Naive thymus-derived CD8-positive, alpha-beta T cell (primary cell): ENCODE results near the gene CERS1. TPM values are rescaled to one million over a fixed set of nuclear protein-coding genes. Genes with fewer than 3 reads are reported as not detected.

Experiments
- ATAC-seq, 2 donors: fragments of 150-1000 bp; cut with Tn5 transposase in 1 of 2; sonication (Bioruptor Pico), chemical (Tn5 transposase) in 1 of 2; 1 replicate in 1 of 2; 2 replicates in 1 of 2; pipeline ENCODE4 v1.10.0; 2021; ENCODE audit warnings: mild to moderate bottlenecking in 2 of 2, moderate library complexity in 2 of 2
- POLR2A ChIA-PET: fragments of 350-600 bp; sonication (Branson Sonifier 250); formaldehyde crosslinking; loops from one replicate; lab custom pipeline; 2021; ENCODE audit warnings: antibody characterized with exemption; lab: Charles Lee
- DNase-seq, 10 donors: peaks; one replicate each; pipeline versions ENCODE4 v3.0.0 to v3.0.0-alpha.2; 2020 to 2022
- H3K27ac Mint-ChIP-seq, 10 donors: one replicate each; pipeline ENCODE4 v1.8.0; 2020 to 2022; ENCODE audit warnings: mild to moderate bottlenecking in 10 of 10, mixed read lengths in 10 of 10, moderate library complexity in 4 of 10, inconsistent platforms in 1 of 10
- H3K27me3 Mint-ChIP-seq, 5 donors: one replicate each; pipeline ENCODE4 v1.8.0; 2021 to 2022; ENCODE audit warnings: mixed read lengths in 5 of 5
- H3K36me3 Mint-ChIP-seq, 3 donors: one replicate each; pipeline ENCODE4 v1.8.0; 2020 to 2022; ENCODE audit warnings: mixed read lengths in 3 of 3, mild to moderate bottlenecking in 2 of 3, inconsistent platforms in 1 of 3
- H3K4me1 Mint-ChIP-seq, 4 donors: one replicate each; pipeline ENCODE4 v1.8.0; 2021 to 2022; ENCODE audit warnings: mixed read lengths in 4 of 4
- H3K4me3 Mint-ChIP-seq, 10 donors: one replicate each; pipeline ENCODE4 v1.8.0; 2020 to 2022; ENCODE audit warnings: mild to moderate bottlenecking in 10 of 10, mixed read lengths in 10 of 10, moderate library complexity in 6 of 10, inconsistent platforms in 1 of 10
- H3K9me3 Mint-ChIP-seq, 9 donors: one replicate each; pipeline ENCODE4 v1.8.0; 2020 to 2022; ENCODE audit warnings: mixed read lengths in 9 of 9, mild to moderate bottlenecking in 3 of 9, inconsistent platforms in 1 of 9, moderate library complexity in 1 of 9
- polyA plus RNA-seq, 3 donors: library from polyadenylated mRNA; unstranded; fragments of 300-500 nt; fragmentation: Illumina TruSeq; gene quantifications; one replicate each; pipeline ENCODE4 v1.2.3, GENCODE V29; 2021
- total RNA-seq, 8 experiments: library from RNA in 2 of 8; stranded (reverse) in 2 of 8; gene quantifications; one replicate each; pipeline ENCODE4 v1.2.3 and lab custom pipeline; 2021 to 2026

The CERS1 gene
- total and polyA plus RNA-seq, 5 experiments from 2014 or later, result not detected

GRCh38 chr19:18915639-18916038 is 19.7 kb upstream of the CERS1 start:
- Mint-ChIP-seq H3K36me3 (peaks cover 0 to 47% (median 3%) of the 10 kb centered on the region in 3 donors), H3K27ac (peak overlapping the region in 4 of 10 donors; percentile 25 to 67 (median 61)), H3K27me3 (no peaks in the 10 kb centered on the region), H3K9me3 (no peaks in the 10 kb centered on the region), H3K4me3 (peak overlapping the region in 5 of 10 donors; percentile 22 to 66 (median 39)), H3K4me1 (peaks cover 20 to 65% (median 47%) of the 10 kb centered on the region in 4 donors)
- POLR2A ChIA-PET, result no interaction called here
- DNase-seq, result peak in 4 of 10 donors; percentile 18 to 28 (median 24)
- ATAC-seq, result no peak

- no peak overlapping the region for H3K27ac Mint-ChIP-seq
Observed at GRCh38 chr19:18913466-18913865, 17.5 kb upstream of the CERS1 start.

GRCh38 chr19:18912933-18913332 is 17.0 kb upstream of the CERS1 start:
- peaks cover 0 to 55% (median 3%) of the 10 kb centered on the region in 3 donors for H3K36me3 Mint-ChIP-seq
- H3K4me3 Mint-ChIP-seq, result no peak overlapping the region
- no peaks in the 10 kb centered on the region for H3K27me3 Mint-ChIP-seq
- POLR2A ChIA-PET, result interaction anchor here (0.6 kb wide), 1 partner anchor 219 kb away, joined by 3 read pairs; no protein-coding TSS in a partner anchor
- no peaks in the 10 kb centered on the region for H3K9me3 Mint-ChIP-seq
- peaks cover 17 to 44% (median 31%) of the 10 kb centered on the region in 4 donors for H3K4me1 Mint-ChIP-seq
- DNase-seq (no peak), ATAC-seq (no peak)
- H3K27ac Mint-ChIP-seq, result peak overlapping the region in 2 of 10 donors; percentile 13 to 56

More at GRCh38 chr19:18913466-18913865, 17.5 kb upstream of the CERS1 start:
- POLR2A ChIA-PET, result interaction anchor here (0.6 kb wide), 1 partner anchor 219 kb away, joined by 3 read pairs; no protein-coding TSS in a partner anchor
- Mint-ChIP-seq H3K4me1 (peaks cover 19 to 48% (median 34%) of the 10 kb centered on the region in 4 donors), H3K27me3 (no peaks in the 10 kb centered on the region), H3K9me3 (no peaks in the 10 kb centered on the region), H3K36me3 (peaks cover 0 to 55% (median 3%) of the 10 kb centered on the region in 3 donors), H3K4me3 (no peak overlapping the region)
- DNase-seq (no peak), ATAC-seq (no peak)

GRCh38 chr19:18910801-18911436 is 15.0 kb upstream of the CERS1 start:
- POLR2A ChIA-PET, result no interaction called here
- Mint-ChIP-seq H3K36me3 (peaks cover 0 to 52% (median 6%) of the 10 kb centered on the region in 3 donors), H3K9me3 (no peaks in the 10 kb centered on the region), H3K27me3 (no peaks in the 10 kb centered on the region), H3K4me1 (peaks cover 14 to 27% (median 17%) of the 10 kb centered on the region in 4 donors), H3K27ac (no peak overlapping the region), H3K4me3 (no peak overlapping the region)
- no peak for DNase-seq
- ATAC-seq, result no peak

GRCh38 chr19:18910010-18910409 is 14.1 kb upstream of the CERS1 start:
- DNase-seq (no peak), ATAC-seq (no peak)
- Mint-ChIP-seq H3K4me1 (peaks cover 10 to 19% (median 13%) of the 10 kb centered on the region in 4 donors), H3K4me3 (no peak overlapping the region), H3K36me3 (peaks cover 0 to 50% (median 4%) of the 10 kb centered on the region in 3 donors), H3K27me3 (no peaks in the 10 kb centered on the region), H3K9me3 (no peaks in the 10 kb centered on the region), H3K27ac (no peak overlapping the region)
- POLR2A ChIA-PET, result no interaction called here

- Mint-ChIP-seq H3K36me3 (peaks cover 0 to 46% (median 3%) of the 10 kb centered on the region in 3 donors), H3K27ac (peak overlapping the region in 1 of 10 donors; percentile 34), H3K4me1 (peaks cover 9 to 14% (median 11%) of the 10 kb centered on the region in 4 donors), H3K9me3 (no peaks in the 10 kb centered on the region), H3K4me3 (no peak overlapping the region), H3K27me3 (no peaks in the 10 kb centered on the region)
- no peak for DNase-seq
- POLR2A ChIA-PET, result no interaction called here
- no peak for ATAC-seq
Observed at GRCh38 chr19:18908917-18909619, 13.1 kb upstream of the CERS1 start.

- H3K36me3 Mint-ChIP-seq, result peaks cover 0 to 39% (median 3%) of the 10 kb centered on the region in 3 donors
Observed at GRCh38 chr19:18906605-18907519, 10.9 kb upstream of the CERS1 start.

GRCh38 chr19:18905513-18906236 is 9.7 kb upstream of the CERS1 start:
- H3K27ac Mint-ChIP-seq, result peak overlapping the region in 3 of 10 donors; percentile 58 to 89 (median 62)
- H3K4me3 Mint-ChIP-seq, result no peak overlapping the region

More at GRCh38 chr19:18906605-18907519, 10.9 kb upstream of the CERS1 start:
- Mint-ChIP-seq H3K9me3 (no peaks in the 10 kb centered on the region), H3K27me3 (no peaks in the 10 kb centered on the region), H3K4me1 (peaks cover 0 to 3% (median 0%) of the 10 kb centered on the region in 4 donors), H3K4me3 (no peak overlapping the region), H3K27ac (no peak overlapping the region)
- DNase-seq (no peak), ATAC-seq (no peak)
- POLR2A ChIA-PET, result interaction anchor here (1.3 kb wide), 1 partner anchor 12 kb away, joined by 4 read pairs; the partner anchor contains the start of genes COPE and DDX49

GRCh38 chr19:18905058-18905456 is 9.1 kb upstream of the CERS1 start:
- ATAC-seq (no peak), DNase-seq (no peak)
- POLR2A ChIA-PET, result no interaction called here
- H3K4me3 Mint-ChIP-seq, result no peak overlapping the region
- H3K27ac Mint-ChIP-seq, result peak overlapping the region in 3 of 10 donors; percentile 58 to 89 (median 80)
- no peaks in the 10 kb centered on the region for H3K9me3 Mint-ChIP-seq
- H3K36me3 Mint-ChIP-seq, result peaks cover 0 to 43% (median 12%) of the 10 kb centered on the region in 3 donors
- no peaks in the 10 kb centered on the region for H3K27me3 Mint-ChIP-seq
- peaks cover 0 to 3% (median 0%) of the 10 kb centered on the region in 4 donors for H3K4me1 Mint-ChIP-seq

More at GRCh38 chr19:18905513-18906236, 9.7 kb upstream of the CERS1 start:
- POLR2A ChIA-PET, result interaction anchor here (0.6 kb wide), 1 partner anchor 393 kb away, joined by 3 read pairs; no protein-coding TSS in a partner anchor
- H3K9me3 Mint-ChIP-seq, result no peaks in the 10 kb centered on the region
- no peaks in the 10 kb centered on the region for H3K27me3 Mint-ChIP-seq
- peaks cover 0 to 40% (median 11%) of the 10 kb centered on the region in 3 donors for H3K36me3 Mint-ChIP-seq
- ATAC-seq, result peak in 1 of 2 donors; percentile 15
- peaks cover 0 to 3% (median 0%) of the 10 kb centered on the region in 4 donors for H3K4me1 Mint-ChIP-seq
- DNase-seq, result no peak

GRCh38 chr19:18904334-18905057 is 8.5 kb upstream of the CERS1 start:
- no peak for ATAC-seq
- H3K27ac Mint-ChIP-seq, result peak overlapping the region in 2 of 10 donors; percentile 80 to 89
- no peaks in the 10 kb centered on the region for H3K27me3 Mint-ChIP-seq
- no peak overlapping the region for H3K4me3 Mint-ChIP-seq
- H3K36me3 Mint-ChIP-seq, result peaks cover 0 to 43% (median 12%) of the 10 kb centered on the region in 3 donors
- no peak for DNase-seq
- H3K4me1 Mint-ChIP-seq, result no peaks in the 10 kb centered on the region
- no peaks in the 10 kb centered on the region for H3K9me3 Mint-ChIP-seq
- POLR2A ChIA-PET, result interaction anchor here (0.6 kb wide), 1 partner anchor 139 kb away, joined by 3 read pairs; no protein-coding TSS in a partner anchor
